Fibroblast of lung (primary cell): ENCODE results near the gene ZDHHC14.

Source experiments
- EZH2 ChIP-seq: IDR thresholded peaks from 2 replicates; pipeline ENCODE4 v1.5.1; 2012; ENCODE audit warnings: low read length, control low read depth, mild to moderate bottlenecking; ENCODE audit errors: missing control alignments
- TF ChIP-seq, protein P1 (sequence below), 2 donors: IDR thresholded peaks in 1 of 2; conservative IDR thresholded peaks in 1 of 2; 1 replicate in 1 of 2; 2 replicates in 1 of 2; pipeline ENCODE4 v1.5.1; 2011 to 2012; ENCODE audit warnings: low read length in 2 of 2, control low read depth in 1 of 2, inconsistent platforms in 1 of 2, low read depth in 1 of 2, mild to moderate bottlenecking in 1 of 2

- TF ChIP-seq, protein P1, sequence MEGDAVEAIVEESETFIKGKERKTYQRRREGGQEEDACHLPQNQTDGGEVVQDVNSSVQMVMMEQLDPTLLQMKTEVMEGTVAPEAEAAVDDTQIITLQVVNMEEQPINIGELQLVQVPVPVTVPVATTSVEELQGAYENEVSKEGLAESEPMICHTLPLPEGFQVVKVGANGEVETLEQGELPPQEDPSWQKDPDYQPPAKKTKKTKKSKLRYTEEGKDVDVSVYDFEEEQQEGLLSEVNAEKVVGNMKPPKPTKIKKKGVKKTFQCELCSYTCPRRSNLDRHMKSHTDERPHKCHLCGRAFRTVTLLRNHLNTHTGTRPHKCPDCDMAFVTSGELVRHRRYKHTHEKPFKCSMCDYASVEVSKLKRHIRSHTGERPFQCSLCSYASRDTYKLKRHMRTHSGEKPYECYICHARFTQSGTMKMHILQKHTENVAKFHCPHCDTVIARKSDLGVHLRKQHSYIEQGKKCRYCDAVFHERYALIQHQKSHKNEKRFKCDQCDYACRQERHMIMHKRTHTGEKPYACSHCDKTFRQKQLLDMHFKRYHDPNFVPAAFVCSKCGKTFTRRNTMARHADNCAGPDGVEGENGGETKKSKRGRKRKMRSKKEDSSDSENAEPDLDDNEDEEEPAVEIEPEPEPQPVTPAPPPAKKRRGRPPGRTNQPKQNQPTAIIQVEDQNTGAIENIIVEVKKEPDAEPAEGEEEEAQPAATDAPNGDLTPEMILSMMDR (conservative IDR thresholded peaks at IDR 0.05 in 1 of 2, IDR thresholded peaks at IDR 0.05 in 1 of 2; ENCODE audit: low read depth in 1 of 2, low read length in 2 of 2): no peak
- TF ChIP-seq EZH2: no peak
These were observed 235.0 kb downstream of the ZDHHC14 start for GRCh38 chr6:157615951-157616350.
